Left renal cortex interstitium (tissue), 4 donors: Measurements from ENCODE around the gene SLC23A1. TPM values are rescaled to one million over a fixed set of nuclear protein-coding genes. Genes with fewer than 3 reads are reported as not detected.
"Not testable (repeated sequence)": the region's sequence is repeated elsewhere in the genome, so short reads cannot be mapped to it uniquely, and the experiment has no call there.

Source experiments
- DNase-seq, 4 donors: peaks; one replicate each; pipeline ENCODE4 v3.0.0-alpha.2; 2013; ENCODE audit warnings: low read depth in 4 of 4, low spot score in 2 of 4, missing footprints in 1 of 4
- polyA plus RNA-seq, 4 donors: library from polyadenylated mRNA; unstranded; fragments of 120-200 nt; gene quantifications; one replicate each; pipeline ENCODE4 v1.2.1, GENCODE V29; 2013; ENCODE audit not compliant: insufficient read length in 4 of 4

SLC23A1 gene
- polyA plus RNA-seq, 4 donors: 10.1 to 20.7 (median 14.5) TPM

DNA sequence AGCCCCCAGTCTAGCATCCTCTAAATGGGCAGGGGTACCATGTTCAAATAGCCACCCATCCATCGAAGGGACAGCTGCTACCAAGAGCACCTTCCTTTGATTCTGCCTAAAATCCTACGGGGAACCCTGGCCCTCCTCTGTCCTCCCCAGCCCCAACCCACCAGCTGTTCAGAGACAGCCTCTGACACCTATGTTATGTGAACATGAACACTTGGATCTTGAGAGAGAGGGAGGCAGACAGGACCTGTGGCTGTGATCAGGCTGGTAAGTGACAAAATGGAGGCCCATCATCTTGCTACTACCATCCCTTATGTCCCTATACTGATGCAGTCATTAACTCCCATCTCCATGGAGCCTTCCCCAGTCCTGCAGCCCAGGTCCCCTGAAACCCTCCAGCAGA, 8.2 kb downstream of the SLC23A1 start:
- no peak for DNase-seq

DNA sequence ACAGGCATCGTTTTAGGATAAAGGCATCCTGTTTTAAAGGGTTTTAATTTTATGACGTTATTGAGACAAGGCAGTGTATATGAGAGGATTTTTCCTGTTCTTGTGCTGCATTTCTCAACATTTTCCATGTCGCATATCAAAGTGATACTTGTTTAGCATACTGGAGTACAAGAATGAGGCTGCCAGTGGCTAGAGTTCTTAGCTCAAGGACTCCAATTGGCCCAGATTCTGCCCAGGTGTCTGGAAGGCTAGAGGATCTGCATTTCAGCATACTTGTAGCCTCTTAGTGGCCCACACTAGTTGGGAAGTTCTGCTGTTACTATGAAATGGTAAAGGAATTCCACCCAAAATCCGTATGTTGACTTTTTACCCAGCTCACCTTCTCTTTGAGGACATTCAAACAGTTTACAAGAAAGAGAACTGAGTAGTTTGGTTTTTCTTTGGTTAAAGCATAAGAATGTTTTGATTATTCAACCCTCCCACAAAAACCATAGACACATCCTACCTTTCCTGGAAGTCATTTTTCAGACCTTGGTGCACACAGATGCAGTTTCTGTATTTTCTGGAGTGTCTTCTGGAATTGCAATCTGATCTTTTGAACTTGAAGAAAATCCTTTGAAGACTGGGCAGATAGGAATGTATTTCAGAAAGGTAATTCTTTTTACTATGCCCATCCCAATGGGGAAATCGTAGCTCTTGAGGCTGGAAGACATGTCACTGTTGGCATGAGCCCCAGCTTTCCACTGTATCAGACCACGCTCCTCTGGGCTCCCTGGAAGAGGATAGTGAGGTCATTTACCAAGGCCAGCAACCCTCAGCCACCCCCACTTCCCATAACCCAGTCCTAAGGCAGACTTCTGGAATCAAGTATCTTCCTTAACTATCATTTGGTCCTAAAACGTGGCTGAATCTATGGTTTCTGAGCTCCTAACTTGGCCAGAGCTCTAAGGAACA, 11.3 kb downstream of the SLC23A1 start:
- DNase-seq: no peak

DNA sequence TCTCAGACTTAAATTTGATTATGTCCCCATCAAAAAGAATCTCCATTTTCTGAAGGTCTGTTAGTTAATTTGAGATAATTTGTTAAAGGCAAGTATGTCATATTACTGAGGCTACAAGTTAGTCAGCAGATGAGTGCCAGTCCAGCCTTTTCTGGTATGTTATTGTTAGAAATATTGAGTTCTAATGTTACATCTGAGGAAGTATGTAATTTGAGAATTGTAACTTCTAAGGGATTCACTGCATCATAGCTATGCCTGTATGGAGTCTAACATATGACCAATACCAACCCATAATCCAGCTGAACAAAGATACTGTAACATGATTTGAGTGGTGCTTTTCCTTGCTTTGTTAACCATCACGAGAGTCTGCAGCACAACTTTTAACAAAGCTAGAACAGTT, 13.9 kb downstream of the SLC23A1 start:
- no peak for DNase-seq

DNA sequence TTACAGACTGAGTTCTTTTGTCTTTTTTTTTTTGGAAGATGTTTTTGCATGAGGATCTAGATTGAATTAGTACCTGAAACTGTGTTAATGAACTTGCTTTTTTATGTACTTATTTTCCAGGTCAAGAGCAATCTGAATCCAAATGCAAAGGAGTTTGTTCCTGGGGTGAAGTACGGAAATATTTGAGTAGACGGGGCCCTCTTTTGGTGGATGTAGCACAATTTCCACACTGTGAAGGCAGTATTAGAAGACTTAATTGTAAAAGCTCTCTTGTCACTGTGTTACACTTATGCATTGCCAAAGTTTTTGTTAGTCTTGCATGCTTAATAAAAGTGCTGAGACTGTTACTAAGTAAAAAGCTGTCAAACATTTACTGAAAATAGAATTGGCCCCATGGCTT, 14.5 kb downstream of the SLC23A1 start:
- DNase-seq: no peak

DNA sequence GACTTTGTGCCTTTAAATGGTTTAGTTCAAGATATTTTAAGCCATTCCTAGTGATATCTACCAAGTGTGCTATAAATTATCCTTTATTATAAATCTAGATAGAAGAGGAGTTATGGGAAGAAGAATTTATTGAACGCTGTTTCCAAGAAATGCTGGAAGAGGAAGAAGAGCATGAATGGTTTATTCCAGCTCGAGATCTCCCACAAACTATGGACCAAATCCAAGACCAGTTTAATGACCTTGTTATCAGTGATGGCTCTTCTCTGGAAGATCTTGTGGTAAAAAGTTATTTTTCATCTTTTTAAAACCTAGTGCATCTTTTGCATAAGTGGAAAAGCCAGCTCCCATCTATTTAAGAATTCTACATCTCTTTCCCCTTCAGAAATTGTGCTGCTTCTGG, 18.6 kb downstream of the SLC23A1 start:
- no peak for DNase-seq

DNA sequence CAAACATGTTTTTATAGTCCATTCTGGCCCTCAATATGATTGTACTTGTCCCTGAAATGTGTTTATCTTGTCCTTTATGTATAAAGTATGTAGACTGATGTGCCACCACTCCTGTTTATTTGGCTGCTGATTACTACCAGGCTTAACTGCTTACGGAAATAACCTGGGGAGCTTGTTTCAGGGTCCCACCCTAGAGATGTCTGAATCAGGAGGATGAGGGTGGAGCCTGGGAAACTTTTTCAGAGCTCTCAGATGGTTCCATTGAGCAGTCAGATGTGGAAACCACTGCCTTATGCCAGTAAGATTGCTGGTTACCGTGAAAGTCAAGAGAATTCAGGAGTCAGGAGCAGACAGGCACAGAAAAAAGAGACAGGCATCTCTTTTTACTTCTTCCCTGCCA, 19.2 kb downstream of the SLC23A1 start:
- DNase-seq: no peak

DNA sequence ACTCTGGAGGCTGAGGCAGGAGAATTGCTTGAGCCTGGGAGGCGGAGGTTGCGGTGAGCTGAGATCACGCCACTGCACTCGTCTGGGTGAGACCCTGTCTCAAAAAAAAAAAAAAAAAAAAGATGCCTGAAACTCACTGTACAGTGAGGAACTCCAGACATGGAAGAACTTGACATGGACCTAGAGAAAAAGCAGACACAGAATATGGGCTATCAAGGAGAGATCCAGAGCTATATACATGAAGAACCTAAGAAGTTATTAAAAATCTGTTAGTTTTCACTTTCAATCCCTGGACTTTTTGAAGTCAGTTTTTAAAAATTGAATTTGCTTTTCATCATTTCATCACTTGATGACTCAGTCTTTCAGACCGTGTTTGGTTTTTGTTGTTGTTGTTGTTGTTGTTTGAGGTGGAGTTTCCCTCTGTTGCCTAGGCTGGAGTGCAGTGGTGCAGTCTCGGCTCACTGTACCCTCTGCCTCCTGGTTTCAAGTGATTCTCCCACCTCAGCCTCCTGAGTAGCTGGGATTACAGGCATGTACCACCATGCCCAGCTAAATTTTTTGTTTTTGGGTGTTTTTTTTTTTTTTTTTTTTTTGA, 21.2 kb downstream of the SLC23A1 start:
- no peak for DNase-seq

DNA sequence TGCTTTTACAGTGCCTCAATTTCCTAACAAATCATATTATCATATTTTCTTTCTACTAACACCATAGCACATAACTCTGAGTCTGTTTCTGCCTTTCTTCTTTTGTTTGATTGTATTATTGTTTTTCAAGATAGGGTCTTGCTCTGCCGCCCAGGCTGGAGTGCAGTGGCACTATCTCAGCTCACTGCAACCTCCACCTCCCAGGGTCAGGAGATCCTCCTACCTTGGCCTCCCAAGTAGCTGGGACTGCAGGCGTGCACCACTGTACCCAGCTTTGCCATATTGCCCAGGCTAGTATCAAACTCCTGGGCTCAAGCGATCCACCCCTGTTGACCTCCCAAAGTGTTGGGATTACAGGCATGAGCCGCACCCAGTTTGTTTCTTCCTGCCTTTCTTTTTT, 22.7 kb downstream of the SLC23A1 start:
- no peak for DNase-seq

DNA sequence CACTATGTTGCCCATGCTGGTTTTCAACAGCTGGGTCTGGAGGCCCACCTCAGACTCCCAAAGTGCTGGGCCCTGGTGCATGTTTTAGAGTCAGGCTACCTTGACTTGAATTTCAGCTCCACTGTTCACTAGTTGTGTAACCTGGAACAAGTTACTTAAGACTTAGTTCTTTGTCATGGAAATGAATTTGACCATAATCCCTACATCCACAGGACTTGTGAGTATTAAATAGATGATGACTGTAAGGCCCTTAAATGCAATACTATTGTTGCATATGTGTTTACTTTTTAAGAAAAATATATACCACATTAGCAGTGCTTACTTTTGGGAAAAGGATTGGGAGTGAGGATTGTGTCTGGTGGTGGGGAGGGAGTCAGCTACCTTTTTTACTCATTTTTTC, 25.0 kb downstream of the SLC23A1 start:
- DNase-seq: no peak

DNA sequence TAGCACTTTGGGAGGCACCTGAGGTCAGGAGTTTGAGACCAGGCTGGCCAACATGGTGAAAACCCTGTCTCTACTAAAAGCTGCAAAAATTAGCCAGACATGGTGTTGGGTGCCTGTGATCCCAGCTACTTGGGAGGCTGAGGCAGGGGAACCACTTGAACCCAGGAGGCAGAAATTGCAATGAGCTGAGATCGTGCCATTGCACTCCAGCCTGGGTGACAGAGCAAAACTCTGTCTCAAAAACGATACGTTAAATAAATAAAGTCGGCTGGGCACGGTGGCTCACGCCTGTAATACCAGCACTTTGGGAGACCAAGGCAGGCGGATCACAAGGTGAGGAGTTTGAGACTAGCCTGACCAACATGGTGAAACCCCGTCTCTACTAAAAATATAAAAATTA, 27.2 kb downstream of the SLC23A1 start:
- not testable (repeated sequence) for DNase-seq

DNA sequence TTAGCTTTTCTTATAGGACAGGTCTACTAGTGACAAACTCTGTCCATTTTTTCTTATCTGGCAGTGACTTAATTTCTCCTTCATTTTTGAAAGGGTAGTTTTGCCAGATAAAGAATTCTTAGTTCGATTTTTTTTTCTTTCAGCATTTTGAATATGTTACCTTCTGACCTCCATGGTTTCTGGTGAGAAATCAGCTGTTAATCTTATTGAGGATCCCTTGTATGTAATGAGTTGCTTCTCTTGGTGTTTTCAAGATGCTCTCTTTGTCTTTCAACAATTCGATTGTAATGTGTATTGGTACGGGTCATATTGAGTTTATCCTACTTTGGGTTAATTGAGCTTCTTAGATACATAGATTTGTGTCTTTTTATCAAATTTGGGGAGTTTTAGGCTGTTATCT, 28.9 kb downstream of the SLC23A1 start:
- no peak for DNase-seq

DNA sequence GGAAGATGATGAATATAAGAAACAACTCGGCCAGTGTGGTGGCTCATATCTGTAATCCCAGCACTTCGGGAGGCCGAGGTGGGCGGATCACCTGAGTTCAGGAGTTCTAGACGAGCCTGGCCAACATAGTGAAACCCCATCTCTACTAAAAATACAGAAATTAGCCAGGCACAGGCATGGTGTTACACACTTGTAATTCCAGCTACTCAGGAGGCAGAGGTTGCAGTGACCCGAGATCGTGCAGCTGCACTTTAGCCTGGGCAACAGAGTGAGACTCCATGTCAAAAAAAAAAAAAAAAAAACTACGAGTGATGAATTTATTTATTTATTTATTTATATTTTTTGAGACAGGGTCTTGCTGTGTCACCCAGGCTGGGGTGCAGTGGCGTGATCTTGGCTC, 35.2 kb downstream of the SLC23A1 start:
- not testable (repeated sequence) for DNase-seq

DNA sequence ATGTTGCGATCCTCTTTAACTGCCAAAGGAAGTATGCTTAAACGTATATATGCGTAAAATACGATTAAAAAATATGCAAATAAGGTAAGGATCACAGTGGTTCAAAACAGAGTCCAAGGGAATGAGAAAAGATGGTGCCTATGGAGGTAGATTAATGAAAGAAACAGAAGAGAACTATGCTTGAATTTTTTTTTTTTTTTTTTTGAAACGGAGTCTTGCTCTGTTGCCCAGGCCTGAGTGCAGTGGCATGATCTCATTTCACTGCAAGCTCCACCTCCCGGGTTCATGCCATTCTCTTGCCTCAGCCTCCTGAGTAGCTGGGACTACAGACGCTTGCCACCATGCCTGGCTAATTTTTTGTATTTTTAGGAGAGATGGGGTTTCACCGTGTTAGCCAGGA, 37.7 kb downstream of the SLC23A1 start:
- not testable (repeated sequence) for DNase-seq

DNA sequence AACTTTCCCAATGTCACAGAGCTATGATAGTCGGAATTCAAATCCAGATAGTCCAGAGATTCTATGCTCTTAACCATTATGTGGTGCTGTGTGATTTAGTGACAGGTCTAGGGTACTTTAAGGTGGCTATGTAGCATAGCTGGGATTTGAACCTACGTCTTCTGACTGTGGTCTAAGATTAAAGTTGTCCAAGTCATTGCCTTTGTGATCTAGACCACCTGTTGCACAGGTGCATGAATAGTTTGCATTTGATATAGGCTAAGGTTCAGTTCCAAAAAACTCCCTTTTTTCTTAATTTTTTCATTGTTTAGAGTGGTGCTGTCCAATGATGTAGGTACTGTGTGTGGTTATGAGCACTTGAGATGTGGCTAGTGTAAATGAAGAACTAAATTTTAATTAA, 38.9 kb downstream of the SLC23A1 start:
- no peak for DNase-seq

DNA sequence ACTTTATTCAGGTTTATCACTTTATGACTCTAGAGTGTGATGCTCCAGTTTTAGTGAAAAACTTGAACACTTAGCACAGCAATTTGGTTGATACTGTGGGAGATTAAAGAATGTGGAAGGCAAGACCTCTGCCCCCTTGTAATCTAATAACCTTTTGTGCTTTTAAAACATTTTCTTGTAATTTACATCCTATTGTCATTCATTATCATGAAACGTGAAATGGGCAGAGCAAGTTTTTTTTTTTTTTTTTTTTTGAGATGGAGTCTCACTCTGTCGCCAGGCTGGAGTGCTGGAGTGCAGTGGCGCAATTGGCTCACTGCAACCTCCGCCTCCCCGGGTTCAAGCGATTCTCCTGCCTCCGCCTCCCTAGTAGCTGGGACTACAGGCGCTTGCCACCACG, 39.6 kb downstream of the SLC23A1 start:
- DNase-seq: no peak

DNA sequence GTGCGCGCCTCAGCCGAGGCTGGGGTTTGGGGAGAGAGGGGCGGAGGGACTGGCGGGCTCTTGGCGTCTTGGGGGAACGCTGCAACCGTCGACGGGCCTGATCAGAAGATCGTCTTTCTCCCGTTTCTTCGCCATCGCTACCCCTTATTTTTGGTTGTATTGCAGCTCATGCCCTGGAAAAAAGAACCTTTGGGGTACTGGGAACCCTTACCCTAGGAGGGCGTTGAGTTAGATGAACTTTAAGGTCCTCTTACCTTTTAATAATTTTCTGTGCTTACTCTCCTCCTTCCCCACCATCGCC, 40.7 kb downstream of the SLC23A1 start:
- no peak for DNase-seq

DNA sequence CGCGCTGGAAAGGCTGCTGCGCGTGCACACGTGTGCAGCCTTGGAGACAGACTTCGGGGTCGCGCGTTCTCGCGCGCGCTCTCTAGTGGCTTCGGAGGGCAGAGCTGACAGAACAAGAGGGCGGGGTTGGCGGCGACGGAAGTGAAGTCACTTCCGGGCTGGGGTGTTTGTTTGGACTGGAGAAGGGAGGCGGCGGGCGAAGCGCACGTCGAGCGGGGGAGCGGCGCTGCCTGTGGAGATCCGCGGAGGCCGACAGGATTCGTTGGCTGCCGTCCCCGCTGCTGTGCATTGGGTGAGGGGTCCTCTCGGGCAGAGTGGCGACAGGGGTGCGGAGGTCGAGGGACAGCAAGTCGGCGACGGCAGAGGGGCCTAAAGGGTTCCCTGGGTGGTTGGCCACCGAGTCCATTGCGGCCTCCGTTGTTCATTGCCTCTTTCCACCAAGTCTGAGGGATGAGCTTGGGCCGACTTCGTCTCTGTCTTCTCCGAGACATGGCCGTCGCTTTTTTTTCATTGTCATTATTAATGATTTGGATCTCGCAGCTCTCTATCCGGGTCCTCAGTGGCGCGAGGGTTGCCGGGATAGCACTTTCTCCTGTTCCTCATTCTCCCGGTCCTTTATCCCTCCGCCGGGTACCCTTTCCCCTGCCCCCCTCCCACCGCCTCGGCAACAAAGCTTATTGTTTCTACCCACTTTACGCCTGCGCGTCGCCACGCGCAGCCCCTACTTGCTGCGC, 41.2 kb downstream of the SLC23A1 start, which contains the start of gene PAIP2:
Gene PAIP2 (plus strand): TSS at position 166 of the 734 bp plus-strand sequence. CDS start 21,931 bp downstream, outside the sequence.
- peak; percentile 89 to 98 (median 96) for DNase-seq

DNA sequence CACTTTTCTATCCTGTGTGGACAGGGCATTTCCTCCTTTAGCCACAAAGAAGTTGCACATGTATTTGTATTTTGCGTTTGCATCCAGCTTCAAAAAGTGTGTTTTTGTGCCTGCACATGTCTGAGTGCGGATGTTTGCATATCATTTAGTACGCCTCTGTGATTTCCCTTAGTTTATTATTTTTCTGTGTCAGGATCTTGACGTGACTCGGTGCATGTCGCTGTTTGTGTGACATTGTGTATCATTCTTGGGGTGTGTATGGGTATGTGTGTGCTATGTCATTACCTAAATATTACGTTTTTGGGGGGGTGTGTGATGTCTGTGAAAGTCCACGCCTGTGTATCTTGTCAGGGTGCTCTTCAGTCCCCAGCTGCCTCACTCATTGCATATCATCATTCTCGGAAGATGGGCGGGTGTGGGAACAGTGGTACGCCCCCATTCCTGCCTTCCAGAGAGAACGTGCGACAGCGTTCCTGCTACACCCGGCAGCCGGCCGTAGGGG, 41.9 kb downstream of the SLC23A1 start:
- no peak for DNase-seq

DNA sequence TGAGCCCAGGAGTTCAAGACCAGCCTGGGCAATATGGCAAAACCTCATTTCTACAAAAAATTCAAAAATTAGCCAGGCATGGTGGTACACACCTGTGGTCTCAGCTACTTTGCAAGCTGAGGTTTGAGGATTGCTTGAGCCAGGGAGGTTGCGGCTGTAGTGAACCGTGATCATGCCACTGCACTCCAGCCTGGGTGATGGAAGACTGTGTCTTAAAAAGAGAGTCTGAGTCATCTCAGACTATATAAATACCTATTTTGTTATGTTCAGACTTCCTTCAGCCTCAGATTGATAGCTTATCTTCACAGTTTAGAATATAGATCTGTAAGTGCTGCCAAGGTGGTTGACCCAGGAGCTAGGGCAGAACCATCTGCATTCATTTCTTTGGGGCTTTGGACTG, 43.0 kb downstream of the SLC23A1 start:
- no peak for DNase-seq

DNA sequence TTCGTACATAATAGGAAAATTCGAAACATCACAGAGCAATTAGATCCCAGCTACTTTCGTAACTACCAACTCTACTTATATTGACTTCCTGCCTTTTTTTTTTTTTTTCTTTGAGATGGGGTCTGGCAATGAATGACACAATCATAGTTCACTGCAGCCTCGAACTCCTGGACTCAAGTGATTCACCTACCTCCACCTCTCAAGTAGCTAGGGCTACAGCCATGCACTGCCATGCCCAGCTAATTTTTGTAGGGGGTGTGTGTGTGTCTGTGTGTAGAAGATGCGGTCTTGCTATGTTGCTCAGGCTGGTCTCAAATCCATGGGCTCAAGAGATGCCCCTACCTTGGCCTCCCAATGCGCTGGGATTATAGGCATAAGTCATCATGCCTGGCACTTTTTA, 47.3 kb downstream of the SLC23A1 start:
- no peak for DNase-seq
